NCI-H146 treated with DMSO at 0.1 percent for 48 hours (cell line): Measurements from ENCODE around the gene CTNNBIP1.
"Not testable (repeated sequence)": the region's sequence is repeated elsewhere in the genome, so short reads cannot be mapped to it uniquely, and the experiment has no call there.

Experiments
- DNase-seq: peaks from one replicate; lab custom pipeline; 2025; ENCODE audit not compliant: unreplicated experiment; lab: John Stamatoyannopoulos, UW

Gene CTNNBIP1, protein sequence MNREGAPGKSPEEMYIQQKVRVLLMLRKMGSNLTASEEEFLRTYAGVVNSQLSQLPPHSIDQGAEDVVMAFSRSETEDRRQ

DNA sequence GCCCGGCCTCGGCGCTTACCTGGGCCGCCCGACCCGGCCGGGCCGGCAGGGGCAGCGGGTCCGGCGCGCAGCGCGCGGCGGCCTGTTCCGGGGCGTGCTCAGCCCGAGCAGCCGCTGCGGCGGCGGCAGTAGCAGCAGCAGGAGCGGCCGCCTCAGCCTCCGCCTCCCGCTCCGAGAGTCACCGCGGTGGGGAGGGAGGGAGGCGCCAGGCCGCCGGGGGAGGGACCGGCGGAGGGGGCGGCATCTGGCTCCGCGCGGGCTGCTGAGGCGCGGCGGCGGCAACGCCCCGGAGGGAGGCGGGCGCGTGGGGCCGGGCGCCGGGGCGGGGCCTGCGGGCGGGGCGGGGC is at the start of gene CTNNBIP1:
CTNNBIP1 (minus strand) TSS at position 194 of the 347 bp plus-strand sequence. CDS start 38,205 bp downstream, outside the sequence.
- DNase-seq, result peak; percentile 33

- DNase-seq, result no peak
Observed at GRCh38 chr1:9957726-9958125, 47.7 kb upstream of the CTNNBIP1 start.

- no peak for DNase-seq
Observed at GRCh38 chr1:9946315-9946714, 36.2 kb upstream of the CTNNBIP1 start.

- DNase-seq, result peak; percentile 25
Observed at GRCh38 chr1:9942939-9943788, 33.1 kb upstream of the CTNNBIP1 start, which contains the start of the genes LZIC and NMNAT1. Gene LZIC (minus strand): TSS chr1:9943391. CDS start chr1:9936619, 6,772 bp downstream. Gene NMNAT1 (plus strand): TSS chr1:9943475. CDS start chr1:9972074, 28,599 bp downstream.

DNA sequence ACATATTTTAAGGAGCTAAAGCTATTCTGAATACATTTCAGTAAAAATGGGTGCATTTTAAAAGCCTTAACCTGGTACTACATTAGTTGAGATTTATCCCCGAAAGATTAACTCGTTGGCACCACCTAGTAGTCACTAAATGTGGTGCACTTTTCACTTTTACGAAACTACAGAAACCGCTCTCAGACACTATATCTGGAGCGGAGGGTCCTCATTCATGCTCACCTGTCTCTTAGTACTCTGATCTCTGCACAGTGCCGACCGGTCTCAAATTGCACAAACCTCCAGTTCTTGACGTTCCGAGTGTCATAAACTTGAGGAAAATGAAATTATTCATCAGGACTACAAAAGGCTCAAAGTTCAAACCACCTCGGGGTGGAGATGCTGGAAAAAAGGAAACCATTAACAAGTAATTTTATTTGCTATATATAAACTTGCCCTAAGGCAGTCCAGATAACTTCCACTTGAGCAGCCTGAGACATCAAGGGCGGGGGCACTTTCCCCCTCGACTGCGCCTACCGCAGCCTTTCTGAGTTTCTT is 32.4 kb upstream of the CTNNBIP1 start:
- no peak for DNase-seq

- DNase-seq, result no peak
Observed at GRCh38 chr1:9929431-9930385, 19.6 kb upstream of the CTNNBIP1 start.

DNA sequence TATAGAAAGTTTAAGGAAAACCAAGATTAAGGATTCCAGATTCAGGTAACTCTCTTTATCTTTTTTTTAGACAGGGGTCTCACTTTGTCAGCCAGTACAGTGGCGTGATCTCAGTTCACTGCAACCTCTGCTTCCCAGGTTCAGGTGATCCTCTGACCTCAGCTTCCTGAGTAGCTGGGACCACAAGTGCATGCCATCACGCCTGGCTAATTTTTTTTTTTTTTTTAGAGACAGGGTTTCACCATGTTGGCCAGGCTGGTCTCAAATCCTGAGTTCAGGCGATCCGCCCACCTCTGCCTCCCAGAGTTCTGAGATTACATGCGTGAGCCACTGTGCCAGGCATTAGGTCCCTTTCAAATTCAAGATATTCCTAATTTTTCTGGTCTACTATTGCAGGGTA is 17.2 kb upstream of the CTNNBIP1 start:
- DNase-seq, result no peak

DNA sequence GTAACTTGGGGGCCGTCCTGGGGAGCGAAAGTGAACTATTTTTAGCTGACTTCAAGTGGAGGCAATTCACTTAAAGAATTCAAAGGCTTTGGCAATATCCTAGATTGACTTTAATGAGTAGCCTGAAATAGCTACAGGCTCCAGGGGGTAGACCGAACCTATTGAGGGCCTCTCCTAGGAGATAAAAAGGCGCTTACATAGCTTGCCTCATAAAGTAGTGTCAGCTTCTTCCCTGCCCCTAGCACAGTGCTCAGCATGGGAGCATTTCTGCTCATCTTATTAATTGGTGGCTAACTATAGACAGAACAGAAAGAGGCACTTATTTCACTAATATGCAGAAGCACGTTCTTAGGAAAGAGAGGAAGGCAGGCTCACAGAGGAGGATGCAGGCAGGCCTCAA is 12.3 kb upstream of the CTNNBIP1 start:
- DNase-seq, result no peak

DNA sequence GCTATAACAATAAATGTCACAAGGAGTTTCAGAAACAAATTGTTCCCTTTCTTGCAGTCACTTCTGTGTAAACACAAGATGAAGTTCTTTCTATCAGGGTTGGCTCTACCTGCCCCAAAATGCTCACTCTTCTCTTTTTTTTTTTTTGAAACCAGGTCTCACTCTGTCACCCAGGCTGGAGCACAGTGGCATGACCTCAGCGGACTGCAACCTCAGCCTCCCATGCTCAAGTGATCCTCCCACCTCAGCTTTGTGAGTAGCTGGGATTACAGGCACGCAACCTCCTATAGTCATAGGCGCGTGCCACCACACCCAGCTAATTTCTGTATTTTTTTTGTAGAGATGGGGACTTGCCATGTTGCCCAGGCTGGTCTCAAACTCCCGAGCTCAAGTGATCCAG is 10.5 kb upstream of the CTNNBIP1 start:
- no peak for DNase-seq

- DNase-seq, result no peak
Observed at GRCh38 chr1:9917901-9918300, 7.8 kb upstream of the CTNNBIP1 start.

- not testable (repeated sequence) for DNase-seq
Observed at GRCh38 chr1:9917495-9917894, 7.4 kb upstream of the CTNNBIP1 start.

- DNase-seq, result no peak
Observed at GRCh38 chr1:9916452-9916851, 6.4 kb upstream of the CTNNBIP1 start.

DNA sequence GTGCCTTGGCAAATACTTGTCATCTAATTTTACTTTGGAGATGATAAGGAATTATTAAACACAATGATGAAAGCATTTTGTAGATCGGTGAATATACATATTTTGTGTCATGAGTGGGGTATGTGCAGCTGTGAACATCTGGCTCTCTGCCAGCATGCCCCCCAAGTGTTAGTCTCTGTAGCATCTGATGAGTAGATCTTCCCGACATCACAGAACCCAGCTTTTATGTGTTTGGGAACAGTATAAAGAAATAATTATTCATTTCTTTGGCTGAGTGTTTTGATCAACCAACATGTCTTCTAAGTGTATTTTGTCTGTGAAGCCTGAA is 4.5 kb upstream of the CTNNBIP1 start:
- no peak for DNase-seq

DNA sequence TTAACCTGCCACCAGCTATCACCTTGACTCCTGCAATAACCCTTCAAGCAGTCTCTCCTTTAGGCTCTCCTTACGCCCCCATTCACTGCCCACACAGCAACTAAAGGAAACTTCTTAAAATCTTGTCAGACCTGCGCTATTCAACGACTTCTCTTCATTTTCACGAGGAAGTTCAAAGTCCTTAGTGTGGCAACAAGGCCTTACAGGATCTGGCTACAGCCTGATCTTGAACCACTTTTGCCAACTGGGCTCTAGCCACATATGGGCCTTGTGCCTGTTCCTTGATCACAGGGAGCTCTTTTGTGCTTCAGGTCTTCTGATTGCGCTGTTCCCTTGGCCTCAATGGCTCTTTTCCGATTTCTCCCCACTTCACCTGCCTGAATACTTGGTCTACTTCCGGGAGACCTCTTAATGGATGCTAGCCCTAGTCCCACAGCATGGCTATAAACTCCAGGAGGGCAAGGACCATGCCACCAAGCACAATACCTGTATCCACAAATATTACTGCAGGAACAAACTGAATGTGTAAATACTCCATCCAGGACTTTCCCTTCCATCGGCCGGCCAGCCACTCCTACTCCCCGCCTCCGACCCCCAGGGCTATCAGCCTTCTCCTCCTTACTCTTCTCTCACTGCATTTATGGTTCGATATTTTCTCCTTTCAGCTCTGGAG is 2.3 kb upstream of the CTNNBIP1 start:
- DNase-seq, result no peak

- peak; percentile 62 for DNase-seq
Observed at GRCh38 chr1:9910423-9911178, 532 bp upstream of the CTNNBIP1 start.

- DNase-seq, result no peak
Observed at GRCh38 chr1:9909234-9910046, 629 bp downstream of the CTNNBIP1 start.

DNA sequence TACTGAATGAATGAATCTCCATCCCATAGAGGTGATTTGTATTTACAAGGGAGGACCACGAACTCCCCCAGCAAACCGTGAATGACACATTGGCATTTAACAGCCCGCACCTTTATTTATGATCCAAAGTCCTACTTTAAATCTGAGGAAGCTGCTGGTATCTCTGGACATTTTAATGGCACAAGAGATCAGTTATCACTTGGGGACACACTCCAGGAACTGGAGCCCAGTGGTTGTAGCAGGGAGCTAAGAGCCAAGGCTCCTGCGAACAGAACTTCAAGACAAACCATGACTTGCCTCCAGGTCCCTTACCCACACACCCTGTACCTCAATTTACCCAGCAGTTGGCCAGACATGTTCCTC is 1.2 kb downstream of the CTNNBIP1 start:
- no peak for DNase-seq

GRCh38 chr1:9907441-9907840 is 2.6 kb downstream of the CTNNBIP1 start:
- DNase-seq, result no peak

DNA sequence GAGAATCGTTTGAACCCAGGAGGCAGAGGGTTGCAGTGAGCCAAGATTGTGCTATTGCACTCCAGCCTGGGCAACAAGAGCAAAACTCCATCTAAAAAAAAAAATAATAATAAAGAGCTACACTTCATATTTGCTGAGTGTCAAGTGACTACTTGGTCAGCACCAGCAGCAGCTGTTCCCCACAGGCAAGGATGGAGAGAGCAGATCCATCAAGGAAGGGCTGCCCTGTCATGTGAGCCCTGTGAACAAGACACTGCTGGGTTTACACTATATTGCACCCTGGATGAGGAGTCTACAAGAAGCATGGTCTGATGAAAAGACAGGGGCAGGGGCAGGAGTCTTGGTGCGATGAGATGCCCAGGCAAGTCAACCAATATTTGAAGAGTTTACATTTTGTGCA is 3.6 kb downstream of the CTNNBIP1 start:
- no peak for DNase-seq
